Measurements from ENCODE around the gene CYS1. TPM values are rescaled to one million over a fixed set of nuclear protein-coding genes. Genes with fewer than 3 reads are reported as not detected.

The CYS1 gene
- polyA plus RNA-seq, 1 donor from 2014 or later = not detected

DNA sequence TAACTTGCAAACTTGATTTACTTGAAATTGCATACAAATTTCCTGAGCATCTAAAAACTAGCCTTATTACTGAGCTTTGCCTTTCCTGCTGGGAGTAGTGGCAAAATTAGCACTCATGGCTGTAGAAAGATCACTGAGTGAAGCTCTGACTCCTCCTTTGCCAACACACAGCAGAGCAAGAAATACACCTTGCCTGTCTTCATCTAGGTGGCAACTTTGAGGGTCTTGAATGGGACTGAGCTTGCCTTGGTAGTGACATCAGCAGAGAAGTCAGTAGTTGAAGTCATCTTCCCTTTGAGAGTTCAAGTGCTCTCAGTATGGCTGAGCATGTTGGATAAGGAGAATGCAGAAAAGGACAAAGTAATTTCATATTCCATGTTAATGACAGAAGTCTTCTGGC, 48.2 kb upstream of the CYS1 start:
- Histone ChIP-seq H3K9me3 (ENCODE audit: low read length) (no peaks in the 10 kb centered on the region), H3K9ac (ENCODE audit: low read length) (no peak overlapping the region), H3K4me2 (ENCODE audit: low read length) (no peak overlapping the region), H3K9me2 (ENCODE audit: insufficient read depth, low read length) (no peaks in the 10 kb centered on the region), H3K27me3 (ENCODE audit: insufficient read depth, low read depth, low read length) (no peaks in the 10 kb centered on the region), H4K20me1 (ENCODE audit: insufficient read depth) (no peaks in the 10 kb centered on the region), H3F3A (ENCODE audit: insufficient read depth, low read length, poor library complexity, severe bottlenecking) (no peaks in the 10 kb centered on the region), H3K36me3 (ENCODE audit: insufficient read depth, low read length) (no peaks in the 10 kb centered on the region), H3K27ac (ENCODE audit: low read length) (no peak overlapping the region), H3K4me3 (ENCODE audit: low read length) (no peak overlapping the region), H2AFZ (ENCODE audit: low read depth, low read length) (no peak overlapping the region), H3K79me2 (replicated peaks; ENCODE audit: insufficient read depth, low read length) (peaks cover 9% of the 10 kb centered on the region)
- TF ChIP-seq, protein P1, sequence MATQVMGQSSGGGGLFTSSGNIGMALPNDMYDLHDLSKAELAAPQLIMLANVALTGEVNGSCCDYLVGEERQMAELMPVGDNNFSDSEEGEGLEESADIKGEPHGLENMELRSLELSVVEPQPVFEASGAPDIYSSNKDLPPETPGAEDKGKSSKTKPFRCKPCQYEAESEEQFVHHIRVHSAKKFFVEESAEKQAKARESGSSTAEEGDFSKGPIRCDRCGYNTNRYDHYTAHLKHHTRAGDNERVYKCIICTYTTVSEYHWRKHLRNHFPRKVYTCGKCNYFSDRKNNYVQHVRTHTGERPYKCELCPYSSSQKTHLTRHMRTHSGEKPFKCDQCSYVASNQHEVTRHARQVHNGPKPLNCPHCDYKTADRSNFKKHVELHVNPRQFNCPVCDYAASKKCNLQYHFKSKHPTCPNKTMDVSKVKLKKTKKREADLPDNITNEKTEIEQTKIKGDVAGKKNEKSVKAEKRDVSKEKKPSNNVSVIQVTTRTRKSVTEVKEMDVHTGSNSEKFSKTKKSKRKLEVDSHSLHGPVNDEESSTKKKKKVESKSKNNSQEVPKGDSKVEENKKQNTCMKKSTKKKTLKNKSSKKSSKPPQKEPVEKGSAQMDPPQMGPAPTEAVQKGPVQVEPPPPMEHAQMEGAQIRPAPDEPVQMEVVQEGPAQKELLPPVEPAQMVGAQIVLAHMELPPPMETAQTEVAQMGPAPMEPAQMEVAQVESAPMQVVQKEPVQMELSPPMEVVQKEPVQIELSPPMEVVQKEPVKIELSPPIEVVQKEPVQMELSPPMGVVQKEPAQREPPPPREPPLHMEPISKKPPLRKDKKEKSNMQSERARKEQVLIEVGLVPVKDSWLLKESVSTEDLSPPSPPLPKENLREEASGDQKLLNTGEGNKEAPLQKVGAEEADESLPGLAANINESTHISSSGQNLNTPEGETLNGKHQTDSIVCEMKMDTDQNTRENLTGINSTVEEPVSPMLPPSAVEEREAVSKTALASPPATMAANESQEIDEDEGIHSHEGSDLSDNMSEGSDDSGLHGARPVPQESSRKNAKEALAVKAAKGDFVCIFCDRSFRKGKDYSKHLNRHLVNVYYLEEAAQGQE (IDR thresholded peaks at IDR 0.05; ENCODE audit: borderline replicate concordance) = no peak
- TF ChIP-seq MXI1 (conservative IDR thresholded peaks at IDR 0.05; ENCODE audit: poor library complexity, severe bottlenecking) = no peak
- TF ChIP-seq RAD21 (conservative IDR thresholded peaks at IDR 0.05) = no peak
- no peak for TF ChIP-seq POLR2AphosphoS5 (IDR thresholded peaks at IDR 0.05)
- TF ChIP-seq EZH2 (IDR thresholded peaks at IDR 0.05; ENCODE audit: borderline replicate concordance, insufficient read depth, low read length, poor library complexity, severe bottlenecking) = no peak
- TF ChIP-seq EP300 (conservative IDR thresholded peaks at IDR 0.05; ENCODE audit: poor library complexity, severe bottlenecking) = no peak
- no peak for TF ChIP-seq SMC3 (conservative IDR thresholded peaks at IDR 0.05; ENCODE audit: poor library complexity)
- no peak for TF ChIP-seq CTCF (IDR thresholded peaks at IDR 0.05; ENCODE audit: poor library complexity, severe bottlenecking)
- TF ChIP-seq TAF1 (IDR thresholded peaks at IDR 0.05; ENCODE audit: low read depth) = no peak

DNA sequence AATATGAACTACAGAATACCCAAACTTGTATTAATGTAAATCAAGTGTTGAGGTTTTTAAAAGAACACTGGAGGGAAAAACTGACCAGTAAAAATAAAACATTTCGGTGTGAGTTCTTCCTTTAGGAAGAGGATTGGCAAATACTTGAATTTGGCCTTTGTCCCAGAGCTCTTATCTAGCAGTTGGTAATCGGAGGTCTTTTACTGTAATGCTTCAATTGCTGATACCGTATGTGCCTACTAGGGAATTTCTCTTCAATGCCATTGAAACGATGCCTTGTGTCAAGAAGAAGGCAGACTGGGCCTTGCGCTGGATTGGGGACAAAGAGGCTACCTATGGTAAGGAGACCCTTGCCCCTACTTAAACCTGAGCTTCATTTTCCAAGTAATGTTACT, 46.4 kb upstream of the CYS1 start:
- H3K36me3 ChIP-seq (ENCODE audit: insufficient read depth, low read length) = no peaks in the 10 kb centered on the region
- TF ChIP-seq CTCF (IDR thresholded peaks at IDR 0.05; ENCODE audit: poor library complexity, severe bottlenecking) (no peak), MXI1 (conservative IDR thresholded peaks at IDR 0.05; ENCODE audit: poor library complexity, severe bottlenecking) (no peak), RAD21 (conservative IDR thresholded peaks at IDR 0.05) (no peak), EZH2 (IDR thresholded peaks at IDR 0.05; ENCODE audit: borderline replicate concordance, insufficient read depth, low read length, poor library complexity, severe bottlenecking) (no peak), SMC3 (conservative IDR thresholded peaks at IDR 0.05; ENCODE audit: poor library complexity) (no peak), EP300 (conservative IDR thresholded peaks at IDR 0.05; ENCODE audit: poor library complexity, severe bottlenecking) (no peak), TAF1 (IDR thresholded peaks at IDR 0.05; ENCODE audit: low read depth) (no peak), POLR2AphosphoS5 (IDR thresholded peaks at IDR 0.05) (no peak)
- TF ChIP-seq, protein P1 (IDR thresholded peaks at IDR 0.05; ENCODE audit: borderline replicate concordance) = no peak
- no peak overlapping the region for H3K27ac ChIP-seq (ENCODE audit: low read length)
- no peaks in the 10 kb centered on the region for H4K20me1 ChIP-seq (ENCODE audit: insufficient read depth)
- H3K9me3 ChIP-seq (ENCODE audit: low read length) = no peaks in the 10 kb centered on the region
- no peaks in the 10 kb centered on the region for H3K27me3 ChIP-seq (ENCODE audit: insufficient read depth, low read depth, low read length)
- H3K9me2 ChIP-seq (ENCODE audit: insufficient read depth, low read length) = no peaks in the 10 kb centered on the region
- H3F3A ChIP-seq (ENCODE audit: insufficient read depth, low read length, poor library complexity, severe bottlenecking) = no peaks in the 10 kb centered on the region
- H3K79me2 ChIP-seq (replicated peaks; ENCODE audit: insufficient read depth, low read length) = peaks cover 13% of the 10 kb centered on the region
- H2AFZ ChIP-seq (ENCODE audit: low read depth, low read length) = no peak overlapping the region
- H3K9ac ChIP-seq (ENCODE audit: low read length) = no peak overlapping the region
- no peak overlapping the region for H3K4me2 ChIP-seq (ENCODE audit: low read length)
- H3K4me3 ChIP-seq (ENCODE audit: low read length) = no peak overlapping the region

Data from neural cell (in vitro differentiated cells).